Lung (tissue), 12 donors: ENCODE measurements around the gene NOS1AP. TPM values are rescaled to one million over a fixed set of nuclear protein-coding genes. Genes with fewer than 3 reads are reported as not detected.

Experiments used
- ATAC-seq: fragments of 200-7000 bp; cut with Tn5 transposase; one replicate; pipeline ENCODE4 v1.9.1; 2020; ENCODE audit warnings: moderate number of reproducible peaks; ENCODE audit not compliant: insufficient read depth, low FRiP score
- DNase-seq, 3 donors: peaks; one replicate each; pipeline ENCODE4 v3.0.0-alpha.2; 2013 to 2017
- H3K27ac ChIP-seq, 2 donors: one replicate each; pipeline ENCODE4 v1.5.1; 2013; ENCODE audit warnings: mild to moderate bottlenecking in 2 of 2, moderate library complexity in 2 of 2, control low read depth in 1 of 2, inconsistent platforms in 1 of 2, low read depth in 1 of 2, low read length in 1 of 2
- H3K27me3 ChIP-seq, 3 donors: one replicate each; pipeline ENCODE4 v1.5.1; 2013; ENCODE audit warnings: low read length in 2 of 3; ENCODE audit not compliant: control insufficient read depth in 3 of 3, insufficient read depth in 3 of 3
- H3K36me3 ChIP-seq, 4 donors: one replicate each; pipeline ENCODE4 v1.5.1; 2013; ENCODE audit warnings: low read length in 4 of 4, mild to moderate bottlenecking in 1 of 4, moderate library complexity in 1 of 4; ENCODE audit not compliant: control insufficient read depth in 4 of 4, insufficient read depth in 4 of 4
- H3K4me1 ChIP-seq, 5 donors: one replicate each; pipeline ENCODE4 v1.5.1; 2013; ENCODE audit warnings: low read length in 5 of 5, mild to moderate bottlenecking in 2 of 5, moderate library complexity in 1 of 5; ENCODE audit not compliant: control insufficient read depth in 5 of 5, insufficient read depth in 5 of 5
- H3K4me3 ChIP-seq: one replicate; pipeline ENCODE4 v1.5.1; 2013; ENCODE audit warnings: mild to moderate bottlenecking, control low read depth, moderate library complexity
- H3K9ac ChIP-seq, 2 donors: one replicate each; pipeline ENCODE4 v1.5.1; 2013; ENCODE audit warnings: low read length in 2 of 2, control low read depth in 1 of 2; ENCODE audit not compliant: insufficient read depth in 1 of 2
- H3K9me3 ChIP-seq, 4 donors: one replicate each; pipeline ENCODE4 v1.5.1; 2013; ENCODE audit warnings: low read length in 3 of 4, mild to moderate bottlenecking in 1 of 4, moderate library complexity in 1 of 4; ENCODE audit not compliant: control insufficient read depth in 4 of 4, insufficient read depth in 3 of 4
- WGBS, 2 donors: extraction: QIAGEN DNeasy Blood & Tissue Kit; methylation state at CpG; one replicate each; pipeline ENCODE4 v1.1.7; 2013; 5-methylcytosine and 5-hydroxymethylcytosine counted together
- polyA plus RNA-seq, 2 donors: library from polyadenylated mRNA; stranded (reverse); fragments of 200-250 nt; gene quantifications; one replicate each; pipeline ENCODE4 v1.2.1, GENCODE V29; 2013
- total RNA-seq, 2 donors: library from RNA; depleted of rRNA in 1 of 2; stranded (reverse); fragments of >200 nt in 1 of 2; gene quantifications; one replicate each; pipeline ENCODE4 v1.2.1, GENCODE V29; 2014 to 2021
- TF ChIP-seq, protein P1 (sequence below): IDR thresholded peaks from 2 replicates; pipeline ENCODE4 v1.5.1; 2012; ENCODE audit warnings: mild to moderate bottlenecking; ENCODE audit errors: control extremely low read depth, extremely low read depth
- donor health status: control.
- donor health status: control.
- donor health status: Bipolar disorder and iron deficiency.
- donor health status: healthy.
- donor health status: DM: yes; HTN: yes; CAD: no.

NOS1AP gene
- total and polyA plus RNA-seq, 4 donors: 0.57 to 5.0 (median 1.2) TPM

DNA sequence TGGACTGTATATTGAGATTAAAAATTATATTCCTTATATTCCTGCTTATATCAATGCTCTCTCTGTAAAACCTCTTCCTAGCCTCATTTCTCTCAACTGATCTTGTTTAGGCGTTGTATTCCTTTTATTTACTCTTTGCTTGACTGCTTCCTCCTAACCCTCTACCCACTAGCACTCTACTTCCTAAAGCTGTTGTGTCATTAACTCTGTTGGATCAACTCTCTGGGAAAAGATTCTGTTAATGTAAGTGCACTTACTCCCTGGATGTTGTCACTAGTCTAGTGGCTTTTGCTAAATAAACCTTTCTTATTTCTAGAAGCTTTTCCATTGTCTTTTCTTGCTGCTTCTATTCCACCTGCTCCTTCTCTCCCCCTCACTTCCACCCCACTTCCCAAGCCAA is 300.7 kb downstream of the NOS1AP start:
- H3K27ac ChIP-seq: no peak overlapping the region
- no peak for ATAC-seq
- 55 to 88% methylated on average over 1 of the region's 1 CpG for WGBS, 2 donors

DNA sequence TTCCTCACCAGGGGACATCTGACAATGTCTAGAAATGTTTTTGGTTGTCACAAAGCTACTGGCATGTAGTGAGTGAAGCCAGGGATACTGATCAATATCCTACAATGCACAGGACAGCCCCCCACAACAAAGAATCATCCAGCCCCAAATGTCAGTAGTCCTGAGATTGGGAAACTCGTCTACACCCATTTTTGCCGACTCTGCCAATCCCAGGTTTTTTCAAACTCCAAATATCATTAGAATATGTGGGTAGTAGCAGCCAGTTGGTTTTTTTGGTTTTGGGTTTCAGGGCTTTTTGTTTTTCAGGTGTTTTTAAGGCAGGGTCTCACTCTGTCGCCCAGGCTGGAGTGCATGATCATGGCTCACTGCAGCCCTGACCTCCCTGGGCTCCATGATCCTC is 301.2 kb downstream of the NOS1AP start:
- WGBS, 2 donors: 96% methylated on average over 3 of the region's 3 CpGs
- Histone ChIP-seq H3K4me3 (no peak overlapping the region), H3K36me3 (peaks cover 0 to 2% (median 0%) of the 10 kb centered on the region in 4 donors), H3K4me1 (peaks cover 0 to 2% (median 0%) of the 10 kb centered on the region in 5 donors), H3K9me3 (no peaks in the 10 kb centered on the region), H3K27ac (no peak overlapping the region), H3K27me3 (no peaks in the 10 kb centered on the region), H3K9ac (no peak overlapping the region)
- ATAC-seq: no peak
- no peak for DNase-seq
- TF ChIP-seq, protein P1, sequence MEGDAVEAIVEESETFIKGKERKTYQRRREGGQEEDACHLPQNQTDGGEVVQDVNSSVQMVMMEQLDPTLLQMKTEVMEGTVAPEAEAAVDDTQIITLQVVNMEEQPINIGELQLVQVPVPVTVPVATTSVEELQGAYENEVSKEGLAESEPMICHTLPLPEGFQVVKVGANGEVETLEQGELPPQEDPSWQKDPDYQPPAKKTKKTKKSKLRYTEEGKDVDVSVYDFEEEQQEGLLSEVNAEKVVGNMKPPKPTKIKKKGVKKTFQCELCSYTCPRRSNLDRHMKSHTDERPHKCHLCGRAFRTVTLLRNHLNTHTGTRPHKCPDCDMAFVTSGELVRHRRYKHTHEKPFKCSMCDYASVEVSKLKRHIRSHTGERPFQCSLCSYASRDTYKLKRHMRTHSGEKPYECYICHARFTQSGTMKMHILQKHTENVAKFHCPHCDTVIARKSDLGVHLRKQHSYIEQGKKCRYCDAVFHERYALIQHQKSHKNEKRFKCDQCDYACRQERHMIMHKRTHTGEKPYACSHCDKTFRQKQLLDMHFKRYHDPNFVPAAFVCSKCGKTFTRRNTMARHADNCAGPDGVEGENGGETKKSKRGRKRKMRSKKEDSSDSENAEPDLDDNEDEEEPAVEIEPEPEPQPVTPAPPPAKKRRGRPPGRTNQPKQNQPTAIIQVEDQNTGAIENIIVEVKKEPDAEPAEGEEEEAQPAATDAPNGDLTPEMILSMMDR: no peak

More for the DNA sequence above, 300.7 kb downstream of the NOS1AP start:
- Histone ChIP-seq H3K27me3 (no peaks in the 10 kb centered on the region), H3K9me3 (no peaks in the 10 kb centered on the region), H3K36me3 (peaks cover 0 to 2% (median 0%) of the 10 kb centered on the region in 4 donors), H3K4me1 (peaks cover 0 to 2% (median 0%) of the 10 kb centered on the region in 5 donors), H3K9ac (no peak overlapping the region), H3K4me3 (no peak overlapping the region)
- no peak for DNase-seq
- TF ChIP-seq, protein P1: no peak

DNA sequence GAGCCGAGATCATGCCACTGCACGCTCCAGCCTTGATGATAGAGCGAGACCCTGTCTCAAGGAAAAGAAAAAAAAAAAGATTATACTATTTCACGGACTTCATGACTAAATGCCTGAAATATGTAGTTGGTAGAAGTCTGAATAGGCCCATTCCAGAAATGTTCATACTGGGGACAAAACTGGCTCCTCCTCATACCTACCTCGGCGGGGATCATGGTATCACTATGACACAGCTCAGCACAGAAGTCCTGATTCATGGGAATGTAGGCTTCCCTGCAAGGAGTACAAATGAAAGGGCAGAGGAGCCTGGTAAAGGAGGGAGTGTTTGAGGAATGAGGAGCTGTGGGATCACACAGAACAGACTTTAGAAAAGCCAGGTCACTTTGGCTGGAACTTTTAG is 302.1 kb downstream of the NOS1AP start:
- peaks cover 0 to 2% (median 0%) of the 10 kb centered on the region in 5 donors for H3K4me1 ChIP-seq
- TF ChIP-seq, protein P1: no peak
- no peak for DNase-seq
- no peaks in the 10 kb centered on the region for H3K27me3 ChIP-seq
- no peak overlapping the region for H3K9ac ChIP-seq
- H3K4me3 ChIP-seq: no peak overlapping the region
- no peak overlapping the region for H3K27ac ChIP-seq
- no peak for ATAC-seq
- H3K36me3 ChIP-seq: peaks cover 0 to 2% (median 0%) of the 10 kb centered on the region in 4 donors
- 94 to 95% methylated on average over 6 of the region's 6 CpGs for WGBS, 2 donors
- H3K9me3 ChIP-seq: no peaks in the 10 kb centered on the region
